GM23338 (cell line): ENCODE measurements around the gene NPAS3. TPM values are rescaled to one million over a fixed set of nuclear protein-coding genes. Genes with fewer than 3 reads are reported as not detected.

Source experiments
- ATAC-seq: fragments of 200-7000 bp; cut with Tn5 transposase; 3 replicates; pipeline ENCODE4 v1.9.1; 2020
- DNase-seq: peaks from one replicate; pipeline ENCODE4 v3.0.0-alpha.2; 2015; ENCODE audit warnings: low spot score
- H2AFZ ChIP-seq: fragments of 200-600 bp; sonication (generic); 2 replicates; pipeline ENCODE4 v1.8.0; 2016; ENCODE audit warnings: antibody characterized with exemption, mild to moderate bottlenecking, moderate library complexity
- H3F3A ChIP-seq: fragments of 200-600 bp; sonication (generic); replicated peaks from 2 replicates; pipeline ENCODE4 v1.8.0; 2017; ENCODE audit warnings: antibody characterized with exemption, mixed run types, low read depth
- H3K27ac ChIP-seq: fragments of 200-600 bp; sonication (generic); 2 replicates; pipeline ENCODE4 v1.6.1; 2016; ENCODE audit warnings: low read depth
- H3K27me3 ChIP-seq: fragments of 200-600 bp; sonication (generic); 2 replicates; pipeline ENCODE4 v1.8.0; 2016; ENCODE audit warnings: mild to moderate bottlenecking, mixed run types, moderate library complexity; ENCODE audit not compliant: insufficient read depth
- H3K36me3 ChIP-seq: fragments of 200-600 bp; sonication (generic); 2 replicates; pipeline ENCODE4 v1.8.0; 2016; ENCODE audit warnings: mild to moderate bottlenecking; ENCODE audit not compliant: insufficient read depth
- H3K4me1 ChIP-seq: fragments of 200-600 bp; sonication (generic); 2 replicates; pipeline ENCODE4 v1.8.0; 2016; ENCODE audit warnings: mild to moderate bottlenecking, moderate library complexity; ENCODE audit not compliant: insufficient read depth
- H3K4me2 ChIP-seq: fragments of 200-600 bp; sonication (generic); 2 replicates; pipeline ENCODE4 v1.7.1; 2017; ENCODE audit warnings: mixed run types
- H3K4me3 ChIP-seq: fragments of 200-600 bp; sonication (generic); 2 replicates; pipeline ENCODE4 v1.6.1; 2016; ENCODE audit warnings: mixed run types
- H3K79me2 ChIP-seq: fragments of 200-600 bp; sonication (generic); replicated peaks from 2 replicates; pipeline ENCODE4 v1.8.0; 2017; ENCODE audit warnings: mild to moderate bottlenecking; ENCODE audit not compliant: insufficient read depth
- H3K9me2 ChIP-seq: fragments of 200-600 bp; sonication (generic); 2 replicates; pipeline ENCODE4 v1.8.0; 2017; ENCODE audit not compliant: insufficient read depth
- H4K20me1 ChIP-seq: fragments of 200-600 bp; sonication (generic); replicated peaks from 2 replicates; pipeline ENCODE4 v1.8.0; 2017; ENCODE audit warnings: mild to moderate bottlenecking; ENCODE audit not compliant: insufficient read depth
- H3K27ac Mint-ChIP-seq: 2 replicates; pipeline ENCODE4 v1.8.0; 2020; ENCODE audit warnings: inconsistent platforms, mild to moderate bottlenecking, moderate library complexity, mixed read lengths
- H3K27me3 Mint-ChIP-seq: 3 replicates; pipeline ENCODE4 v1.8.0; 2022; ENCODE audit warnings: low read depth, mild to moderate bottlenecking, moderate library complexity, mixed read lengths, inconsistent platforms; ENCODE audit not compliant: insufficient read depth, poor library complexity
- H3K36me3 Mint-ChIP-seq: 3 replicates; pipeline ENCODE4 v1.8.0; 2021; ENCODE audit warnings: low read depth, mild to moderate bottlenecking, inconsistent platforms, moderate library complexity, mixed read lengths
- H3K4me1 Mint-ChIP-seq: 3 replicates; pipeline ENCODE4 v1.8.0; 2020; ENCODE audit warnings: mild to moderate bottlenecking, inconsistent platforms, mixed read lengths
- H3K4me3 Mint-ChIP-seq: 3 replicates; pipeline ENCODE4 v1.8.0; 2021; ENCODE audit warnings: moderate library complexity, mild to moderate bottlenecking, inconsistent platforms, mixed read lengths
- H3K9me3 Mint-ChIP-seq: 3 replicates; pipeline ENCODE4 v1.8.0; 2020; ENCODE audit warnings: moderate library complexity, mild to moderate bottlenecking, inconsistent platforms, mixed read lengths
- CREB1 ChIP-seq: fragments of 250-450 bp; sonication (Bioruptor Pico); IDR thresholded peaks from 2 replicates; pipeline ENCODE4 v1.5.0; 2020; ENCODE audit warnings: low read depth, mild to moderate bottlenecking, moderate library complexity
- CTCF ChIP-seq, 2 experiments: fragments of 200-600 bp in 1 of 2; sonication (generic) in 1 of 2; conservative IDR thresholded peaks; 2 replicates each; pipeline versions ENCODE4 v1.5.1 to v1.6.1; 2016 to 2017; ENCODE audit warnings: antibody characterized with exemption in 2 of 2, low read depth in 2 of 2, mild to moderate bottlenecking in 2 of 2, moderate library complexity in 1 of 2
- ETS1 ChIP-seq: IDR thresholded peaks from 2 replicates; pipeline ENCODE4 v1.6.1; 2016; ENCODE audit warnings: antibody characterized with exemption
- EZH2 ChIP-seq: fragments of 200-600 bp; sonication (generic); IDR thresholded peaks from one replicate; pipeline ENCODE4 v1.8.0; 2017; ENCODE audit warnings: antibody characterized with exemption, mild to moderate bottlenecking, low read depth; ENCODE audit not compliant: unreplicated experiment
- EZH2phosphoT487 ChIP-seq: fragments of 200-600 bp; sonication (generic); IDR thresholded peaks from one replicate; pipeline ENCODE4 v1.8.1; 2018; ENCODE audit warnings: antibody characterized with exemption; ENCODE audit not compliant: unreplicated experiment
- NANOG ChIP-seq: IDR thresholded peaks from 2 replicates; pipeline ENCODE4 v1.6.1; 2016; ENCODE audit warnings: antibody characterized with exemption, borderline replicate concordance
- ZNF114 ChIP-seq: fragments of 250-450 bp; sonication (Bioruptor Pico); IDR thresholded peaks from 2 replicates; pipeline ENCODE4 v1.5.0; 2020; ENCODE audit warnings: mild to moderate bottlenecking, moderate library complexity
- ZNF331 ChIP-seq: fragments of 250-450 bp; sonication (Bioruptor Pico); IDR thresholded peaks from 2 replicates; pipeline ENCODE4 v1.5.0; 2020; ENCODE audit warnings: low read depth, mild to moderate bottlenecking, moderate library complexity
- ZNF462 ChIP-seq: fragments of 250-450 bp; sonication (Bioruptor Pico); IDR thresholded peaks from 2 replicates; pipeline ENCODE4 v1.5.0; 2020; ENCODE audit warnings: mild to moderate bottlenecking, moderate library complexity
- polyA plus RNA-seq: library from polyadenylated mRNA; unstranded; fragments of >200 nt; fragmentation: Nextera tagmentation; extraction: Ambion mirVana; gene quantifications from 2 replicates; pipeline ENCODE4 v1.2.1, GENCODE V29; 2016
- total RNA-seq: library from RNA; depleted of rRNA; stranded (reverse); fragments of >200 nt; shearing (Covaris generic); gene quantifications from 2 replicates; pipeline ENCODE4 v1.2.3, GENCODE V29; 2014

Gene NPAS3
- total and polyA plus RNA-seq, 2 experiments from 2014 or later = 0.17 to 0.19 TPM

GRCh38 chr14:32939254-32940065 is 781 bp downstream of the NPAS3 start:
- peaks cover 3% of the 10 kb centered on the region; the same call in 1 of the 2 replicates for H4K20me1 ChIP-seq
- H3K4me1 ChIP-seq = peaks cover 38% of the 10 kb centered on the region
- Mint-ChIP-seq H3K4me1 (peaks cover 40% of the 10 kb centered on the region), H3K27ac (no peak overlapping the region), H3K36me3 (no peaks in the 10 kb centered on the region; the same call in 2 of the 3 replicates), H3K9me3 (peaks cover 3% of the 10 kb centered on the region; the same call in 2 of the 3 replicates), H3K4me3 (peak overlapping the region; percentile 85), H3K27me3 (peaks cover 42% of the 10 kb centered on the region)
- no peaks in the 10 kb centered on the region for H3K36me3 ChIP-seq
- TF ChIP-seq ZNF114 (CRISPR knock-in tag) (no peak), NANOG (no peak), ZNF331 (CRISPR knock-in tag) (no peak), ZNF462 (no peak), EZH2phosphoT487 (no peak), CREB1 (CRISPR knock-in tag) (no peak), ETS1 (no peak), EZH2 (no peak), CTCF (conservative IDR thresholded peaks at IDR 0.05; ENCODE audit: low read depth in 2 of 2) (no peak)
- H2AFZ ChIP-seq = peak overlapping the region; percentile 96
- peaks cover 68% of the 10 kb centered on the region for H3K27me3 ChIP-seq
- peak overlapping the region; percentile 97 for H3K4me2 ChIP-seq
- ATAC-seq (peak; percentile 83), DNase-seq (peak; percentile 84)
- H3K27ac ChIP-seq = no peak overlapping the region
- no peaks in the 10 kb centered on the region for H3K9me2 ChIP-seq
- H3K4me3 ChIP-seq = peak overlapping the region; percentile 80
- H3F3A ChIP-seq = 0 out of 2 replicates have a peak, but pooled peaks cover 10% of the 10 kb centered on the region
- H3K79me2 ChIP-seq = no peaks in the 10 kb centered on the region
